A673 (cell line): ENCODE data around the gene HMGN2. TPM values are rescaled to one million over a fixed set of nuclear protein-coding genes. Genes with fewer than 3 reads are reported as not detected.

Source experiments
- BruUV-seq: library from RNA; stranded (reverse); fragments of 400-500 nt; replicated peaks from 2 replicates; lab custom pipeline; 2021; lab: Mats Ljungman, UMichigan
- CTCF ChIA-PET: fragments of 300-600 bp; sonication (Branson Sonifier 250); formaldehyde crosslinking; loops from one replicate; lab custom pipeline; 2022; ENCODE audit warnings: antibody characterized with exemption; lab: Charles Lee
- POLR2A ChIA-PET: fragments of 300-600 bp; sonication (Branson Sonifier 250); formaldehyde crosslinking; loops from one replicate; lab custom pipeline; 2022; ENCODE audit warnings: antibody characterized with exemption; ENCODE audit not compliant: low non-redundant PET; lab: Charles Lee
- DNase-seq: peaks from one replicate; pipeline ENCODE4 v3.0.0-alpha.2; 2015; ENCODE audit warnings: low spot score
- H3K27ac ChIP-seq: fragments of 200-600 bp; sonication (generic); 2 replicates; pipeline ENCODE4 v1.5.1; 2016; ENCODE audit warnings: mixed run types, low read depth, mild to moderate bottlenecking, mixed read lengths, antibody characterized with exemption, low read length; ENCODE audit not compliant: poor library complexity, severe bottlenecking
- H3K27me3 ChIP-seq: fragments of 200-600 bp; sonication (generic); replicated peaks from 2 replicates; pipeline ENCODE4 v1.6.1; 2017; ENCODE audit warnings: mixed run types, low read depth, mild to moderate bottlenecking, mixed read lengths, antibody characterized with exemption, low read length; ENCODE audit not compliant: insufficient read depth, poor library complexity
- H3K36me3 ChIP-seq: fragments of 200-600 bp; sonication (generic); 2 replicates; pipeline ENCODE4 v1.6.1; 2016; ENCODE audit warnings: mixed run types, mild to moderate bottlenecking, mixed read lengths, antibody characterized with exemption, low read length; ENCODE audit not compliant: insufficient read depth, poor library complexity, severe bottlenecking
- H3K4me1 ChIP-seq: fragments of 200-600 bp; sonication (generic); 2 replicates; pipeline ENCODE4 v1.6.1; 2017; ENCODE audit warnings: mixed run types, mild to moderate bottlenecking, mixed read lengths, antibody characterized with exemption, low read length; ENCODE audit not compliant: insufficient read depth, poor library complexity, severe bottlenecking
- H3K4me3 ChIP-seq: fragments of 200-600 bp; sonication (generic); 2 replicates; pipeline ENCODE4 v1.5.1; 2016; ENCODE audit warnings: low read depth, mixed run types, mild to moderate bottlenecking, mixed read lengths, low read length; ENCODE audit not compliant: poor library complexity, severe bottlenecking
- H3K9me3 ChIP-seq: fragments of 200-600 bp; sonication (generic); 2 replicates; pipeline ENCODE4 v1.6.1; 2016; ENCODE audit warnings: mixed run types, low read depth, mild to moderate bottlenecking, mixed read lengths, antibody characterized with exemption, low read length; ENCODE audit not compliant: poor library complexity, severe bottlenecking
- CTCF ChIP-seq: fragments of 300-800, 200-600 bp; sonication (generic); conservative IDR thresholded peaks from 2 replicates; pipeline ENCODE4 v1.5.1; 2017; ENCODE audit warnings: low read depth, mild to moderate bottlenecking, antibody characterized with exemption, low read length, moderate library complexity, mixed read lengths
- EZH2 ChIP-seq: fragments of 200-600 bp; sonication (generic); IDR thresholded peaks from 2 replicates; pipeline ENCODE4 v1.6.1; 2017; ENCODE audit warnings: borderline replicate concordance, low read depth, mild to moderate bottlenecking, mixed read lengths, antibody characterized with exemption, low read length; ENCODE audit not compliant: poor library complexity, severe bottlenecking
- intact Hi-C: fragments of 100-400 bp; cut with micrococcal nuclease; formaldehyde crosslinking; loops from one replicate; pipeline ENCODE4 v1.10.0; 2022; ENCODE audit not compliant: unreplicated experiment
- total RNA-seq: library from RNA; stranded (reverse); gene quantifications from 2 replicates; pipeline ENCODE4 v1.2.3, GENCODE V29; 2021

Gene HMGN2
- total RNA-seq, 1 experiment from 2014 or later, result 1,080 TPM

GRCh38 chr1:26478159-26478558, 5.9 kb downstream of the HMGN2 start:
- no peaks in the 10 kb centered on the region for H3K9me3 ChIP-seq
- CTCF ChIA-PET, result no interaction called here
- H3K27ac ChIP-seq, result no peak overlapping the region
- BruUV-seq, result no TSS peak
- TF ChIP-seq CTCF, result no peak
- TF ChIP-seq EZH2, result no peak
- peaks cover 14% of the 10 kb centered on the region for H3K4me1 ChIP-seq
- H3K36me3 ChIP-seq, result peaks cover 50% of the 10 kb centered on the region
- no peaks in the 10 kb centered on the region for H3K27me3 ChIP-seq
- DNase-seq, result no peak
- H3K4me3 ChIP-seq, result no peak overlapping the region
- intact Hi-C loops, result no loop called here
- POLR2A ChIA-PET, result interaction anchor here (0.6 kb wide), 1 partner anchor 327 kb away, joined by 9 read pairs; no protein-coding TSS in a partner anchor

- BruUV-seq, result no TSS peak
- no peak for DNase-seq
- Histone ChIP-seq H3K4me1 (peaks cover 10% of the 10 kb centered on the region), H3K36me3 (peaks cover 42% of the 10 kb centered on the region), H3K4me3 (no peak overlapping the region), H3K27ac (no peak overlapping the region), H3K9me3 (no peaks in the 10 kb centered on the region), H3K27me3 (no peaks in the 10 kb centered on the region)
- CTCF ChIA-PET, result no interaction called here
- POLR2A ChIA-PET, result interaction anchor here (0.6 kb wide), 1 partner anchor 327 kb away, joined by 9 read pairs; no protein-coding TSS in a partner anchor
- TF ChIP-seq EZH2 (no peak), CTCF (no peak)
- intact Hi-C loops, result no loop called here
These were observed 6.7 kb downstream of the HMGN2 start for GRCh38 chr1:26478988-26479387.

GRCh38 chr1:26482921-26483320, 10.7 kb downstream of the HMGN2 start:
- intact Hi-C loops, result no loop called here
- Histone ChIP-seq H3K36me3 (peaks cover 8% of the 10 kb centered on the region), H3K27ac (no peak overlapping the region), H3K4me3 (no peak overlapping the region), H3K27me3 (no peaks in the 10 kb centered on the region), H3K9me3 (no peaks in the 10 kb centered on the region), H3K4me1 (no peaks in the 10 kb centered on the region)
- DNase-seq, result no peak
- no TSS peak for BruUV-seq
- POLR2A ChIA-PET, result no interaction called here
- CTCF ChIA-PET, result no interaction called here
- TF ChIP-seq CTCF (no peak), EZH2 (no peak)
